K562 (cell line): ENCODE results near the gene DNAJB1. TPM values are rescaled to one million over a fixed set of nuclear protein-coding genes. Genes with fewer than 3 reads are reported as not detected.

Source experiments
- DDX20 ChIP-seq: fragments of 450-650 bp; IDR thresholded peaks from 2 replicates; pipeline ENCODE4 v1.6.1; 2016; ENCODE audit warnings: missing genetic modification characterization, low read depth, mild to moderate bottlenecking, missing compliant biosample characterization, moderate library complexity
- DPF2 ChIP-seq: fragments of 450-650 bp; IDR thresholded peaks from 2 replicates; pipeline ENCODE4 v1.6.1; 2016
- GTF2B ChIP-seq: IDR thresholded peaks from 2 replicates; pipeline ENCODE4 v1.6.1; 2011; ENCODE audit not compliant: insufficient read length; ENCODE audit errors: extremely low read depth
- HDAC2 ChIP-seq: fragments of 450-650 bp; IDR thresholded peaks from 2 replicates; pipeline ENCODE4 v1.6.1; 2016; ENCODE audit warnings: mild to moderate bottlenecking
- HMG20A ChIP-seq: fragments of 450-650 bp; formaldehyde crosslinking; conservative IDR thresholded peaks from 2 replicates; pipeline ENCODE4 v1.4.0; 2020; ENCODE audit warnings: mild to moderate bottlenecking, mixed read lengths
- MNT ChIP-seq, 2 experiments: fragments of 450-650 bp; conservative IDR thresholded peaks; 2 replicates each; pipeline ENCODE4 v1.6.1; 2017; ENCODE audit warnings: mild to moderate bottlenecking in 2 of 2, moderate library complexity in 2 of 2
- POLR2A ChIP-seq: fragments of 450-650 bp; conservative IDR thresholded peaks from 2 replicates; pipeline ENCODE4 v1.6.1; 2016
- RBM14 ChIP-seq: fragments of 200-400 bp; formaldehyde crosslinking; IDR thresholded peaks from 2 replicates; pipeline ENCODE4 v1.6.1; 2018; ENCODE audit warnings: low read depth, mild to moderate bottlenecking, low read length, moderate library complexity, borderline replicate concordance; ENCODE audit not compliant: insufficient read depth
- RBM17 ChIP-seq: fragments of 200-400 bp; formaldehyde crosslinking; IDR thresholded peaks from 2 replicates; pipeline ENCODE4 v1.6.1; 2017; ENCODE audit warnings: low read depth, mild to moderate bottlenecking, low read length, borderline replicate concordance
- RERE ChIP-seq: sonication (generic); formaldehyde crosslinking; IDR thresholded peaks from 2 replicates; pipeline ENCODE4 v1.8.0; 2023; ENCODE audit warnings: missing genetic modification reagents, mild to moderate bottlenecking, borderline replicate concordance
- SMARCA5 ChIP-seq: fragments of 450-650 bp; IDR thresholded peaks from 2 replicates; pipeline ENCODE4 v1.6.1; 2016
- SNIP1 ChIP-seq: fragments of 450-650 bp; IDR thresholded peaks from 2 replicates; pipeline ENCODE4 v1.7.1; 2017; ENCODE audit warnings: low read depth, mild to moderate bottlenecking
- TARDBP ChIP-seq: fragments of 450-650 bp; IDR thresholded peaks from 2 replicates; pipeline ENCODE4 v1.6.1; 2016
- TOE1 ChIP-seq, 2 experiments: fragments of 450-650 bp in 1 of 2; sonication (generic) in 1 of 2; formaldehyde crosslinking in 1 of 2; IDR thresholded peaks; 2 replicates each; pipeline versions ENCODE4 v1.7.1 to v1.8.0; 2016 to 2022; ENCODE audit warnings: borderline replicate concordance in 2 of 2, mild to moderate bottlenecking in 2 of 2, antibody characterized with exemption in 1 of 2, inconsistent platforms in 1 of 2, low read depth in 1 of 2, missing genetic modification reagents in 1 of 2, moderate library complexity in 1 of 2
- YY1 ChIP-seq, 3 experiments: IDR thresholded peaks; 2 replicates each; pipeline ENCODE4 v1.6.1; 2011; ENCODE audit warnings: low read length in 2 of 3, mild to moderate bottlenecking in 2 of 3, moderate library complexity in 2 of 3, borderline replicate concordance in 1 of 3, control low read depth in 1 of 3, low read depth in 1 of 3; ENCODE audit not compliant: insufficient read depth in 3 of 3, insufficient replicate concordance in 2 of 3, control insufficient read depth in 1 of 3, insufficient read length in 1 of 3; ENCODE audit errors: extremely low read depth in 1 of 3
- ZNF395 ChIP-seq: fragments of 200-800 bp; sonication (Bioruptor generic); IDR thresholded peaks from 2 replicates; pipeline ENCODE4 v1.6.1; 2017; ENCODE audit warnings: missing genetic modification characterization, missing compliant biosample characterization
- ZNF445 ChIP-seq: fragments of 250-450 bp; sonication (Bioruptor Pico); IDR thresholded peaks from 2 replicates; pipeline ENCODE4 v1.4.0; 2020; ENCODE audit warnings: low read depth, mild to moderate bottlenecking, moderate library complexity
- ZNF785 ChIP-seq: fragments of 250-450 bp; sonication (Bioruptor Pico); IDR thresholded peaks from 2 replicates; pipeline ENCODE4 v1.4.0; 2020; ENCODE audit warnings: mild to moderate bottlenecking
- polyA plus RNA-seq, 8 experiments: library from polyadenylated mRNA; depleted of rRNA in 4 of 8; stranded (reverse) in 5 of 8; unstranded in 3 of 8; fragments of >200 nt; fragmentation: Nextera tagmentation in 2 of 8; fragmentation: Illumina TruSeq in 1 of 8; extraction: Ambion mirVana in 2 of 8; extraction: Trizol in 1 of 8; gene quantifications; 2 replicates each; pipeline versions ENCODE4 v1.2.1 to v1.2.3, GENCODE V29; 2011 to 2014; ENCODE audit warnings: inconsistent platforms in 1 of 8, missing spikeins in 1 of 8
- total RNA-seq, 7 experiments: library from RNA; depleted of rRNA in 6 of 7; stranded (reverse); fragments of >200 nt in 6 of 7; fragmentation: Illumina TruSeq in 2 of 7; extraction: Trizol in 2 of 7; gene quantifications; 2 replicates each; pipeline versions ENCODE4 v1.2.1 to v1.2.3, GENCODE V29; 2011 to 2021; ENCODE audit warnings: low replicate concordance in 1 of 7

DNAJB1 gene
- total and polyA plus RNA-seq, 9 of the 15 experiments (the other 6 are each of a cell fraction or from before 2014, with no cell fraction given), result 13.2 to 113 (median 62.1) TPM

- TF ChIP-seq RERE (CRISPR knock-in tag), result 0 out of 2 replicates have a peak, but pooled peaks have one; percentile 27
- TF ChIP-seq TARDBP, result peak; percentile 63; the same call in 1 of the 2 replicates
- no peak for TF ChIP-seq RBM17
- no peak for TF ChIP-seq SMARCA5
- no peak for TF ChIP-seq HMG20A (CRISPR knock-in tag)
- TF ChIP-seq YY1 (IDR thresholded peaks at IDR 0.05; ENCODE audit: borderline replicate concordance in 1 of 3, control insufficient read depth in 1 of 3, extremely low read depth in 1 of 3, insufficient read depth in 3 of 3, insufficient read length in 1 of 3, insufficient replicate concordance in 2 of 3, low read depth in 1 of 3, low read length in 2 of 3), result peak in 1 of 3 experiments; percentile 73
- no peak for TF ChIP-seq HDAC2
- peak; percentile 98 for TF ChIP-seq POLR2A
- TF ChIP-seq DDX20 (tag), result no peak
- peak; percentile 8; the same call in 1 of the 2 replicates for TF ChIP-seq DPF2
- TF ChIP-seq MNT (conservative IDR thresholded peaks at IDR 0.05), result peak; percentile 15 to 79; a peak in 2 of 4 replicates
- TF ChIP-seq ZNF445 (CRISPR knock-in tag), result no peak
- TF ChIP-seq GTF2B, result no peak
- TF ChIP-seq RBM14, result 0 out of 2 replicates have a peak, but pooled peaks have one; percentile 82
- no peak for TF ChIP-seq TOE1 (IDR thresholded peaks at IDR 0.05; ENCODE audit: borderline replicate concordance)
- TF ChIP-seq TOE1 (CRISPR knock-in tag; IDR thresholded peaks at IDR 0.05; ENCODE audit: borderline replicate concordance, low read depth), result peak; percentile 83
- TF ChIP-seq ZNF395 (CRISPR knock-in tag), result peak; percentile 43; the same call in 1 of the 2 replicates
- no peak for TF ChIP-seq SNIP1
- TF ChIP-seq ZNF785, result no peak
Measured at GRCh38 chr19:14517840-14518505, at the start of gene DNAJB1 (continued).
